GM04504 (cell line): ENCODE measurements around the gene SMG1.
"Not testable (repeated sequence)": the region's sequence is repeated elsewhere in the genome, so short reads cannot be mapped to it uniquely, and the experiment has no call there.

Experiments
- DNase-seq: peaks from one replicate; pipeline ENCODE4 v3.0.0-alpha.2; 2012; ENCODE audit warnings: low read depth

SMG1 gene

GRCh38 chr16:18800293-18800692, 125.9 kb downstream of the SMG1 start:
- no peak for DNase-seq

GRCh38 chr16:18799500-18799899, 126.7 kb downstream of the SMG1 start:
- DNase-seq: no peak

GRCh38 chr16:18797746-18798145, 128.5 kb downstream of the SMG1 start:
- no peak for DNase-seq

GRCh38 chr16:18796377-18796776, 129.8 kb downstream of the SMG1 start:
- DNase-seq: no peak

GRCh38 chr16:18792836-18793433, 133.3 kb downstream of the SMG1 start:
- no peak for DNase-seq

- peak; percentile 96 for DNase-seq
These were observed 136.1 kb downstream of the SMG1 start, which contains the start of gene RPS15A for GRCh38 chr16:18789850-18790706. RPS15A (minus strand) TSS chr16:18790334; CDS start chr16:18789113, 1,221 bp downstream.

GRCh38 chr16:18789515-18789849, 136.7 kb downstream of the SMG1 start:
- DNase-seq: no peak

GRCh38 chr16:18788828-18789514, 137.2 kb downstream of the SMG1 start:
- no peak for DNase-seq

GRCh38 chr16:18784917-18785623, 141.1 kb downstream of the SMG1 start:
- DNase-seq: no peak

- no peak for DNase-seq
These were observed 142.5 kb downstream of the SMG1 start for GRCh38 chr16:18783430-18784341.

- no peak for DNase-seq
These were observed 143.3 kb downstream of the SMG1 start for GRCh38 chr16:18782697-18783429.

- DNase-seq: not testable (repeated sequence)
These were observed 145.0 kb downstream of the SMG1 start for GRCh38 chr16:18781232-18781631.

- not testable (repeated sequence) for DNase-seq
These were observed 145.7 kb downstream of the SMG1 start for GRCh38 chr16:18780460-18781026.

- not testable (repeated sequence) for DNase-seq
These were observed 148.5 kb downstream of the SMG1 start for GRCh38 chr16:18777664-18778063.

GRCh38 chr16:18776334-18776733, 149.9 kb downstream of the SMG1 start:
- not testable (repeated sequence) for DNase-seq

- DNase-seq: not testable (repeated sequence)
These were observed 151.6 kb downstream of the SMG1 start for GRCh38 chr16:18774651-18775050.

- not testable (repeated sequence) for DNase-seq
These were observed 154.0 kb downstream of the SMG1 start for GRCh38 chr16:18772171-18772570.

GRCh38 chr16:18770336-18770962, 155.8 kb downstream of the SMG1 start:
- not testable (repeated sequence) for DNase-seq

GRCh38 chr16:18767217-18767616, 159.0 kb downstream of the SMG1 start:
- DNase-seq: not testable (repeated sequence)

- DNase-seq: not testable (repeated sequence)
These were observed 163.5 kb downstream of the SMG1 start for GRCh38 chr16:18762713-18763112.
